Measurements from ENCODE around the gene SLC9A9.

Gene SLC9A9

DNA sequence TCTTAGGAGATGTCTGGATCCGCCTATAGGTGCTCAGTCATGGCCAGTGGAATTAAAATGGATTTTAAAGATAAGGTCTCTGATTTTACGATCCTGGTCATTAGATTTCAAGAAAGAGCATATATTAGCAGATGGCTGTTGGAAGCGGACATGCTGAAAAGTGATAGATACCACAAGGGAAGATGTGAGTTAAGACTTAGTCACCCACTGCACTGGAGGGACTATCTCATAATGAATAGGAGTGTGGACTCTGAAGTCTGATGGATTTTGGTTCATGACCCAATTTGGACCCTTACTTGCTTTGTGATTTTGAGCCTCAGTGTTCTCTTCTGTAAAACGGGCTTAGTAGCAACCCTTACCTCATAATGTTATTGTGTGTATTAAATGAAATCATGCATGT lies 514.0 kb downstream of the SLC9A9 start:
- H3K4me3 ChIP-seq (ENCODE audit: low read length), result no peak overlapping the region
- no peak overlapping the region for H2AFZ ChIP-seq (ENCODE audit: low read depth, low read length)
- no peaks in the 10 kb centered on the region for H3K36me3 ChIP-seq (replicated peaks; ENCODE audit: low read depth, low read length)
- H3K27ac ChIP-seq (ENCODE audit: low read length), result no peak overlapping the region
- TF ChIP-seq, protein P1, sequence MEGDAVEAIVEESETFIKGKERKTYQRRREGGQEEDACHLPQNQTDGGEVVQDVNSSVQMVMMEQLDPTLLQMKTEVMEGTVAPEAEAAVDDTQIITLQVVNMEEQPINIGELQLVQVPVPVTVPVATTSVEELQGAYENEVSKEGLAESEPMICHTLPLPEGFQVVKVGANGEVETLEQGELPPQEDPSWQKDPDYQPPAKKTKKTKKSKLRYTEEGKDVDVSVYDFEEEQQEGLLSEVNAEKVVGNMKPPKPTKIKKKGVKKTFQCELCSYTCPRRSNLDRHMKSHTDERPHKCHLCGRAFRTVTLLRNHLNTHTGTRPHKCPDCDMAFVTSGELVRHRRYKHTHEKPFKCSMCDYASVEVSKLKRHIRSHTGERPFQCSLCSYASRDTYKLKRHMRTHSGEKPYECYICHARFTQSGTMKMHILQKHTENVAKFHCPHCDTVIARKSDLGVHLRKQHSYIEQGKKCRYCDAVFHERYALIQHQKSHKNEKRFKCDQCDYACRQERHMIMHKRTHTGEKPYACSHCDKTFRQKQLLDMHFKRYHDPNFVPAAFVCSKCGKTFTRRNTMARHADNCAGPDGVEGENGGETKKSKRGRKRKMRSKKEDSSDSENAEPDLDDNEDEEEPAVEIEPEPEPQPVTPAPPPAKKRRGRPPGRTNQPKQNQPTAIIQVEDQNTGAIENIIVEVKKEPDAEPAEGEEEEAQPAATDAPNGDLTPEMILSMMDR (IDR thresholded peaks at IDR 0.05; ENCODE audit: low read depth, low read length), result no peak
- TF ChIP-seq EZH2phosphoT487 (IDR thresholded peaks at IDR 0.05; ENCODE audit: low read depth), result no peak
- no peak overlapping the region for H3K4me2 ChIP-seq (ENCODE audit: low read length)
- H3K79me2 ChIP-seq (ENCODE audit: low read length), result no peaks in the 10 kb centered on the region
- no peaks in the 10 kb centered on the region for H3K27me3 ChIP-seq (ENCODE audit: low read depth, low read length)
- no peak overlapping the region for H3K9ac ChIP-seq (ENCODE audit: low read length)
- no peaks in the 10 kb centered on the region for H4K20me1 ChIP-seq (ENCODE audit: insufficient read depth, low read length)
- no peaks in the 10 kb centered on the region for H3K4me1 ChIP-seq (ENCODE audit: low read length)
- H3K9me3 ChIP-seq (ENCODE audit: insufficient read depth, low read length), result no peaks in the 10 kb centered on the region

DNA sequence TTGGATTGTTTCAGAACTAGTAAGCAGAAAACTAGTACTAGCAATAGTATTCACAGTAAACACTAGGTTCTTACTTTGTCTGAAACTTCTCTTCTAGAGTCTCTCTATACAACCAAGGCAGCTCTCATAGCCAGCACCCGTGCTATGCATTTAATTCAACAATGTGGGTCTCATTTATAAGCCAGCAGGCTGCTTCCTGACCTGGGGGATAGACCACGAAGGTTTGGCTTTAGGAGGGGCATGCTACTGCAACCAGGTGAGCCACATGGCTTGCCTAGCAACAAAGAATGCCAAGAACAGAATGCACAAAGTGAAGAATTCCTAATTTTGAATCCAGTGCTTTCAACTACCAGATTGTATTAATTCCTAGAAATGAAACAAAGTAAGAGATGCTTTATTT lies 514.9 kb downstream of the SLC9A9 start:
- no peaks in the 10 kb centered on the region for H3K4me1 ChIP-seq (ENCODE audit: low read length)
- H3K9ac ChIP-seq (ENCODE audit: low read length), result no peak overlapping the region
- H4K20me1 ChIP-seq (ENCODE audit: insufficient read depth, low read length), result no peaks in the 10 kb centered on the region
- H3K27me3 ChIP-seq (ENCODE audit: low read depth, low read length), result no peaks in the 10 kb centered on the region
- H3K9me3 ChIP-seq (ENCODE audit: insufficient read depth, low read length), result no peaks in the 10 kb centered on the region
- H3K4me2 ChIP-seq (ENCODE audit: low read length), result no peak overlapping the region
- no peaks in the 10 kb centered on the region for H3K79me2 ChIP-seq (ENCODE audit: low read length)
- H3K4me3 ChIP-seq (ENCODE audit: low read length), result no peak overlapping the region
- no peak overlapping the region for H2AFZ ChIP-seq (ENCODE audit: low read depth, low read length)
- H3K27ac ChIP-seq (ENCODE audit: low read length), result no peak overlapping the region
- no peaks in the 10 kb centered on the region for H3K36me3 ChIP-seq (replicated peaks; ENCODE audit: low read depth, low read length)
- TF ChIP-seq, protein P1 (IDR thresholded peaks at IDR 0.05; ENCODE audit: low read depth, low read length), result no peak
- TF ChIP-seq EZH2phosphoT487 (IDR thresholded peaks at IDR 0.05; ENCODE audit: low read depth), result no peak

DNA sequence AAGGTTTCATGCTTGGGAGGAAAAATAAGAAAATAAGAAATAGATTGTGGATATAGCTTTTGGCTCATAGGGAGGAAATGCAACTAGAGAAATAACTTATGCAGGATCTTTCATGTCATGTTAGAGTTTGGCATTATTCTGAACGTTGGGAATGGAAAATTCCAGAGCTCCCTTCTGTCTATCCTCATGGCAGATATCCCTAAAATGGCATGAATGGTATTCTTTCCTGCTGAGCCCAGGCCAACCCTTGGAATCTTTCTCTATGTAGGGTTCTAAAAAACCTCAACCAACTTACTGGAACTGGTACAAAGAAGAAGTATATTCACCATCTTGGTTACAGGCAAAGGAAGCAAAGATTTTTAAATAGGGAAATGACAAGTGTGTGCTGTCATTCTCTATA lies 516.2 kb downstream of the SLC9A9 start:
- H3K4me3 ChIP-seq (ENCODE audit: low read length), result no peak overlapping the region
- no peaks in the 10 kb centered on the region for H3K36me3 ChIP-seq (replicated peaks; ENCODE audit: low read depth, low read length)
- TF ChIP-seq EZH2phosphoT487 (IDR thresholded peaks at IDR 0.05; ENCODE audit: low read depth), result no peak
- TF ChIP-seq, protein P1 (IDR thresholded peaks at IDR 0.05; ENCODE audit: low read depth, low read length), result no peak
- H3K9me3 ChIP-seq (ENCODE audit: insufficient read depth, low read length), result no peaks in the 10 kb centered on the region
- H3K4me2 ChIP-seq (ENCODE audit: low read length), result no peak overlapping the region
- no peaks in the 10 kb centered on the region for H3K27me3 ChIP-seq (ENCODE audit: low read depth, low read length)
- H4K20me1 ChIP-seq (ENCODE audit: insufficient read depth, low read length), result no peaks in the 10 kb centered on the region
- H3K9ac ChIP-seq (ENCODE audit: low read length), result no peak overlapping the region
- no peak overlapping the region for H2AFZ ChIP-seq (ENCODE audit: low read depth, low read length)
- no peaks in the 10 kb centered on the region for H3K79me2 ChIP-seq (ENCODE audit: low read length)
- no peak overlapping the region for H3K27ac ChIP-seq (ENCODE audit: low read length)
- peaks cover 3% of the 10 kb centered on the region for H3K4me1 ChIP-seq (ENCODE audit: low read length)

DNA sequence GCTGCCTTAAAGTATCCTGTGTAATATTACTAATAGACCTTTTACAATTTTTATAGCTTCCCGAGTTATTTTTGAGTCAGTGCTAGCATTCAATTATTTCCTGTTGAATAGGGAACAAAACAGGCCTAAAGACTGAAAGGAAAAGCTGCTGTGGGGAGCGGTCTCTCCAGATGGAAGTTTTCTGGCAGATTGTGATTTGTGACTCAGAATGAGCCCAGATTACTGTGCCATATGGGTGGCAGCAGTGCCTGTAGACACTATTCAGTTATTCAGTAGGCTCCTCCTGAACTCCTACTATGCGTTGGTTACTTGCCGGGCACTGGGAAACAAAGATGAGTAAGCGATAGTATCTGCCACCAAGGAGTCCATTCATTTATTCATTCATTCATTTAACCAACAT lies 516.9 kb downstream of the SLC9A9 start:
- Histone ChIP-seq H3K79me2 (ENCODE audit: low read length) (no peaks in the 10 kb centered on the region), H3K27ac (ENCODE audit: low read length) (no peak overlapping the region), H3K9ac (ENCODE audit: low read length) (no peak overlapping the region), H2AFZ (ENCODE audit: low read depth, low read length) (no peak overlapping the region), H3K4me2 (ENCODE audit: low read length) (no peak overlapping the region), H3K36me3 (replicated peaks; ENCODE audit: low read depth, low read length) (no peaks in the 10 kb centered on the region), H3K4me3 (ENCODE audit: low read length) (no peak overlapping the region), H3K27me3 (ENCODE audit: low read depth, low read length) (no peaks in the 10 kb centered on the region), H3K4me1 (ENCODE audit: low read length) (peaks cover 10% of the 10 kb centered on the region), H3K9me3 (ENCODE audit: insufficient read depth, low read length) (no peaks in the 10 kb centered on the region), H4K20me1 (ENCODE audit: insufficient read depth, low read length) (no peaks in the 10 kb centered on the region)
- TF ChIP-seq EZH2phosphoT487 (IDR thresholded peaks at IDR 0.05; ENCODE audit: low read depth), result no peak
- TF ChIP-seq, protein P1 (IDR thresholded peaks at IDR 0.05; ENCODE audit: low read depth, low read length), result no peak
